Measurements from ENCODE around the gene SCRT2.

DNA sequence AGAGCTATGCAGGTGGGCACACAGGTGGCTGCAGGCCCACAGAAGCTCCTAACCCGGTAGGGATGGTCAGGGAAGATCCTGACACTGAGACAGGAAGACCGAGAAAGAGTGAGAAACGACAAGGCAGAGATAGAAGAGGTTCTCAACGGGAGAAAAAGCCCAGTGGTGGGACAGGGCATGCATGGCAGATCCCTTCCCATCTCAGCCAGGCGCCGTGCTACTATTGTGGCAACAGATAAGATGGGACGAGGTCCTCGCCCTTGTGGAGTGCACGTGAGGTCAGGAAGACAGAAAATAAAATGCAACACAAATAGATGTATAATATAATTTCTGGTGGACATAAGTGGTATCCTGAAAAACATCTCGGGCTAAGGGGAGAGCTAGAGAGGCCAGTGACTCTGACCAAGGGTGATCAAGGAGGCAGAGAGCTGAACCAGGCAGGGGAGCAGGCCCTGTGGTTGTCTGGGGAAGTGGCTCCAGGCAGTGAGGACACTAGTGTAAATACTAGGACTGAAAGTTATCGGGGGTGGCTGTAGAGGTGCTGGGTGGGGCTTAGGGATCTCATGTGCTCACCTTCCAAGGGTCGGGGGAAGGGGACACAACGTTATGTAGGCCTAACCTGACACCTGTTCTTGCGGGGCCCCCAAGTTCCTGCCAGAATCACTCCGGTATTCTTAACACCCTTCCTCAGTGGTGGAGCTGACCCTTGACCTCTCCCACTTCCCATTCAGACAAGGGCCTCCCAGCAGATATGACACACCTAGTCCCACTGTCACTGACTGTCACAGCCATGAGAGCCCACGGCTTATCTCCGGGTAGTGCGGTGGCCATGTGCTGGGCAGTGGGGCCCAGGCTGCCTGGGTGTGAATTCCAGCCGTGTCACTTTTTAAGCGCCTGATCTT is 23.6 kb downstream of the SCRT2 start:
- TF ChIP-seq, protein P1, sequence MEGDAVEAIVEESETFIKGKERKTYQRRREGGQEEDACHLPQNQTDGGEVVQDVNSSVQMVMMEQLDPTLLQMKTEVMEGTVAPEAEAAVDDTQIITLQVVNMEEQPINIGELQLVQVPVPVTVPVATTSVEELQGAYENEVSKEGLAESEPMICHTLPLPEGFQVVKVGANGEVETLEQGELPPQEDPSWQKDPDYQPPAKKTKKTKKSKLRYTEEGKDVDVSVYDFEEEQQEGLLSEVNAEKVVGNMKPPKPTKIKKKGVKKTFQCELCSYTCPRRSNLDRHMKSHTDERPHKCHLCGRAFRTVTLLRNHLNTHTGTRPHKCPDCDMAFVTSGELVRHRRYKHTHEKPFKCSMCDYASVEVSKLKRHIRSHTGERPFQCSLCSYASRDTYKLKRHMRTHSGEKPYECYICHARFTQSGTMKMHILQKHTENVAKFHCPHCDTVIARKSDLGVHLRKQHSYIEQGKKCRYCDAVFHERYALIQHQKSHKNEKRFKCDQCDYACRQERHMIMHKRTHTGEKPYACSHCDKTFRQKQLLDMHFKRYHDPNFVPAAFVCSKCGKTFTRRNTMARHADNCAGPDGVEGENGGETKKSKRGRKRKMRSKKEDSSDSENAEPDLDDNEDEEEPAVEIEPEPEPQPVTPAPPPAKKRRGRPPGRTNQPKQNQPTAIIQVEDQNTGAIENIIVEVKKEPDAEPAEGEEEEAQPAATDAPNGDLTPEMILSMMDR (IDR thresholded peaks at IDR 0.05) = no peak
- TF ChIP-seq POLR2AphosphoS5 (IDR thresholded peaks at IDR 0.05) (no peak), EP300 (IDR thresholded peaks at IDR 0.05) (no peak)
